Stimulated activated CD4-positive, alpha-beta T cell treated with anti-CD3 and anti-CD28 coated beads, Interleukin-15, amount 100 ng/mL, for 1 hour (primary cell): Measurements from ENCODE around the gene KCNA1.

Experiments
- DNase-seq, 2 donors: peaks; one replicate each; pipeline ENCODE4 v3.0.0-alpha.2; 2020; ENCODE audit warnings: low read depth in 1 of 2, low spot score in 1 of 2

The KCNA1 gene

GRCh38 chr12:4910502-4911315, 1.0 kb downstream of the KCNA1 start:
- no peak for DNase-seq

- DNase-seq = no peak
These were observed 1.8 kb downstream of the KCNA1 start for GRCh38 chr12:4911316-4911994.

- DNase-seq = no peak
These were observed 5.0 kb downstream of the KCNA1 start for GRCh38 chr12:4914720-4915119.

- no peak for DNase-seq
These were observed 6.0 kb downstream of the KCNA1 start for GRCh38 chr12:4915752-4916151.

DNA sequence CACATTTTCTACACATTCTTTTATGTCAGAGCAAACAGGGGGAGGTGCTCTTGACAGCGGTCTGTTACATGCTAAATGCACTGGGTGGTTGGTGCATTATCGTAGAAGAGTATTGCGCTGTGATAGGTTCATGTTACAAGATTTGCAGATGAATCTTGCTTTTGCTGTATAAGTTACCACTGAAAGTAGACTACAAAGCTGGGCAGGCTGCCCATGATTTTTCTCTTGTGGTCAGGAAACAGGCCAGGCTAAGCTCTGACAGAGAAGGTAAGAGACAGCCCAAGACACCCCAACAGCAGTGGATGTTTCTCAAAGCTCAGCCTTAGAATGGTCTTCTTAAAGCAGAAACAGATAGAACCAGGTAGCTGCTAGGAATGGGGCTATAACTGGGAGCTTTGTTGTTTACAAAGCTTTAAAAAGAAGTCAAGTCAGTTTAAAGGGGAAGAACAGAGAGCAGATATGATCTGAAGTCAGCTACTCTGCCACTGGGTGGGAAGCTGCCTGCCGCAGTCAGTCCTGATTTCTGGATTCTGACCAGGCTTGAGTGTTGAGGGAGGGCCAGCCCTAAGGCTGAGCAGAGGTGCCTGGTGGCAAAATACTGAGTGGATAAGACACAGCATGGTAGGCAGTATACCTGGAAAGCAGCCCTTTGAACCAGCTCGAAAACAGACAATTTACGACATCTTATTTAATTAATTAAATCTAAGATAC, 9.4 kb downstream of the KCNA1 start:
- DNase-seq = no peak

GRCh38 chr12:4932576-4932975, 22.9 kb downstream of the KCNA1 start:
- DNase-seq = no peak

DNA sequence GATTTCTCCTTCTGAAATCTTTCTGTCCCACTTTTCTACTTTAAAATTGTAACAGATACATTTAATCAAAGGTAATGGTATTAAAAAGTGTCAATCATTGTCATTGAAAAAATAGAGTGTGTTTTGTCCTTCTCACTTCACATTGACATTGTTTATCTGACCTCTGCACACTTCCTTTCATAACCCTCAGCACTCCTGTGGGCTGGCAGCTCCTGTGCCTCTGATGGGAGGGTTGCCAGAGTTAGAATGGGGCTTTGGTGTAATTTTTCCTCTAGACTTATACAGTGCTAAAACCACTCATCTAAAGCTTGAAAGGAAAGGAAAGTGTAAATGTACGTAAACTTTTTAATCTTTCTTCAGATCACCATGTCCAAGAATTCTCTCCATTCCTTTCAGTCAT, 23.7 kb downstream of the KCNA1 start:
- DNase-seq = no peak

DNA sequence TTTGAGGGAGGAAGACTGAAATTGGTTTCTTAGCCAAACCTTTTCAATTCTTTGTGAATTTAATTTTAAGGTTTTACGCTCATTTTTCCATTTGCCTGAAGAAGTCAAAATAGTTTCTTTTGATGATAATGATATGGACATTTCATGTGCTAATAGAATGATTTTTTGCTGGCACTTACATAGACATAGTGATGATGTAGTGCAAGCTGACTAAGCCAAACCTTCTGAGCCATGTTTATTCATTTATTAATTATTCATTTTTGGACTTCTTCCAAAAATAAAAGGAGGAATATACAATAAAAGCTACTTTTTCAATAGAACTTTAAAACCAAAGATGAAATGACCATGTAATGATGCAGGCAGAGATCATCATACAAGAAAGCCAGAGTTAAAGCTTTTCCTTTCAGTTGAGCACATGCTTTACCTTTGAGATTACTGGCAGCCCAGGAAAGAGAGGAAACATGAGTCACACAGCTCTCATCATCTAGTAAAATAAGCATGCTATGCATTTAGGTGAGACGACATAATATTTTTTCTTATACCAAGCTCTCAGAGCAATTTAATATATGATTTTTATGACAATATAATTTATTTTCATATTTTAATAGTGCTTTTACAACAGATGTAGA, 24.8 kb downstream of the KCNA1 start:
- no peak for DNase-seq

DNA sequence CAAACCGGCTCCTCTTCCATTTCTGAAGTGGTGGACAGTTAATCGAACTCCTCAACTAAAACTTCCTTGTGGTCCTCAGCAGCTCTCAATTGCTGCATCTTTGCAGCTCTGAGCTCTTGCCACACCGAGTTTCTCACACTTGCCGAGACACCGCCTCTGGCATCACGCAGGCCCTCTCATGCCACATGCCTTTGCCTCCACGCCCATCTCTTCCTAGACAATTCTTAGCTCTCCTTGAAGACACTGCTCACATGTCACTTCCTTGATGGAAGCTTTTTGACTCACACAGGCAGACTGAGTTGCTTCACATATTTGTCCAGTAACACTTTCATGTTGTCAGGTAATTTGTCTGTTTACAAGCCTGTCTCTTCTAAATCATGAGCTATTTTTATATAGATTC, 29.2 kb downstream of the KCNA1 start:
- no peak for DNase-seq

GRCh38 chr12:4939418-4940023, 29.8 kb downstream of the KCNA1 start:
- no peak for DNase-seq

- DNase-seq = no peak
These were observed 33.6 kb downstream of the KCNA1 start for GRCh38 chr12:4943067-4943937.

GRCh38 chr12:4943938-4944284, 34.2 kb downstream of the KCNA1 start:
- DNase-seq = no peak

DNA sequence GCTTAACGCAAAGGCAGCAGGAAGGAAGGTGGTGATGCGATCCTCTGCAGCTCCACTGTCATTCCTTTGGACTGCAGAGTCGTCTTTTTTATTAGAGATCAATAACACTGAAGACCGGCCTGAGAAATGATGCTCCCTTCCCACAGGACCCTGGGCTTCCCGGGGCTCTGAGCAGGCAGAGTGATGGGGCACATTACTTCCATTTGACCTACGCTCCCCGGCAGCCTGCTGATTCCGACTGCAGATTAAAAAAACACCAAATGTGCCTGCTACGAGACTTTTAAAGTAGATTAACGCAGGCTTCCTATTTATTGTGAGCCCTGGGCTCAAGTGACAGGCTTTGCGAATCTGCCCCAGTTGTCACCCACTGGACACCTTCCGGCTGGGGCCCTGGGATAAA, 37.5 kb downstream of the KCNA1 start:
- DNase-seq = no peak

DNA sequence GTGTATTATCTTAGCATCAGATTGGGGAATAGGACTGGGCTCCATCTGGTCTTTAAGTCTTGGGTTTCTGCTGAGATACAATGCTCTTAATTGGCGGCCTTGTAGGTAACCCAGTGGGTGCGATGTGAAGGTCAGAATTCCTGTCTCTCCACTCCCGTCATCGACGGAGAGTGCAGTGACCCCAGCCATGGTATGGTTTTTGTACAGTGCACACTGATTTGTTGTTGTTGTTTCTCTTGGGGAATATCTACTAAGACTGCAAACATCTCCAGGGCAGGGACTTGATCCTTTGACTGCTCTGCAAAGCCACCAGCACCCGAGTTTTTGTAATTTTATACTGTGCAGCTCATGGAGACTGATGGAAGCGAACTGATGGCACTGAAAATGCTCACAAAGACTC, 41.4 kb downstream of the KCNA1 start:
- no peak for DNase-seq

DNA sequence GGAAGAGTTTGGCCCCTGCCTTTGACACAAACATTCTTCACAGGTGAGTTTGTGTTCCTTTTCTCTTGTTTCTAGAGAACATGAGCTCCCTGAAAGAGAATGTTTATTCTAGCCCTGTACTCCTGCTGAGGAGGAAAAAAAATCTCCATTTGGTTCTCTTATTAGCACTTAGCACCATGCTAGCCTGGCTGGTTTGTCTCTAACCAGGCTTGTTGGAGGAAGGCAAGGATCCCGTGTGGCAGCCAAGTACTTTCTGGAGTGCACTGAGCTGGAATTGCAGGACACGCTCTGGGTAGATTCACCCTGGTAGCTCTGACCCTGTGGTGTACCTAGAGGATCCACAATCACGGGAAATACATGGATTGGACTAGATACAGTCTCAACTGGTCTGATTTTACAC, 41.9 kb downstream of the KCNA1 start:
- no peak for DNase-seq

DNA sequence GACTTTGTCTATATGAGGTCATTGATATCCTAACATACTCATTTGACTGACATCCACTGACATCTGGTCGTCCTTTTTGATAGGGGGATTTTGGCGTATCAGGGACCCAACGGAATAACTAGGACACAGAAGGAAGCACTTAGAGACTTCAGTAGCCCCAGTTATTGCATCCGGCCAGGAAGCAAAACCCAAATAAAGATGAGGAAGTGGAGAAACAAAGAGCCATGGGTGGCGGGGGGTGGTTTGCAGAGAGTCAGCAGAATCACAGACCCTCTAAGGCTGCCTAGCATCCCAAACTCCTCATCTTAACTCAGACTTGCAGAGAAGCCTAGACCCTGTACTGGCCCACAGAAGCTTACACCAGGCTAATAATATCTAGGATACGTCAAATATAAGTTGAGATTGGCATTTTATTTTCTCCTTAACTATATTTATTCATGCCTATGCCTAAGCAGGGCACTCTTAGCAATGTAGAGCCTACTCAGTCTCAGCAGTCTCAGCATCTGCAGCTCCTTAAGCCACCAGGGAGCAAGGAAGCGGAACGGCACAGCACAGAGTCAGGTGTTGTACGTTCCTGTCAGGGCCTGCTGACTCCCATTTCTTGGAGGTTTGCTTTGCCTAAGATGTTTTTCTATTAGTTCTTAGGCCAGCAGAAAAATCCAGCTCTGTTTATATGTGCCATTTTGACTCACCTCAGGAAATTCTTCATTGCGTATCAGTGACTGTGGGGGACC, 45.1 kb downstream of the KCNA1 start:
- no peak for DNase-seq

DNA sequence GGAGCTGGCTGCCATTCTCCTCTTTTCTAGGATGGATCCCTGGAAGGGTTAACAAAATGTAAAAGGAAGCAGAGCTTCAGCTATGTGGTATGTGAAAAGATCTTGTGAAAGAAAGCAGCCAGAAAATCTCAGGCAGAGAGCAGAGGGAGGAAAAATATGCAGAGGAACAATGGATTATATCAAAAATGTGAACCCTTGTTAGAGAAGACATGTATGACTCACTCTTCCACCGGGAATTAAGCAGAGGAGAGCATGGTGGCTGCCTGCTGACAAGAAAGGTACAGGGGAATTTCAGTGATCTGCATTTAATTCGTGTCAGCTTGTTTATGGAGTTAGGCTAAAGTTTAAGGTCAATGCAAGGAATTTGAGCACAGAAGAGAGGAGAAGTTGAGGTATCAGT, 46.3 kb downstream of the KCNA1 start:
- no peak for DNase-seq

DNA sequence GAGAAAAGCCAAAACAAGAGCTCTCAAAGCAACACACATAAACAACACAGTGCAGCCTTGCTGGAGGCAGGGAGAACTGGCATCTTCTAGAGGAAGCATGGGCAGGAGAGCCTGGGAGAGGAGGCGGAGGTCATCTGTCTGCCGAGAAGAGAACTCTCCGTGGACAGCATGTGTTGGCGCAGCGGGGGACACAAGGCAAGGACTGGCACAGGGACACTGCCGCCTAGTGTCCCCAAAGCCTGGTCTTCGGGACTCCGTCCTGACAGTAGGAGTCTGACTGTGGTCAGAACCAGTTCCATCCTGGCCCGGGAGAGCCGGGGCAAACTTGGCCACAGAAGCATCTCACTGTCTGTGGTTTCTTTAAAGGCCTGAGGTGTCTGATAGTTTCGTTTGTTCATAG, 47.3 kb downstream of the KCNA1 start:
- no peak for DNase-seq

DNA sequence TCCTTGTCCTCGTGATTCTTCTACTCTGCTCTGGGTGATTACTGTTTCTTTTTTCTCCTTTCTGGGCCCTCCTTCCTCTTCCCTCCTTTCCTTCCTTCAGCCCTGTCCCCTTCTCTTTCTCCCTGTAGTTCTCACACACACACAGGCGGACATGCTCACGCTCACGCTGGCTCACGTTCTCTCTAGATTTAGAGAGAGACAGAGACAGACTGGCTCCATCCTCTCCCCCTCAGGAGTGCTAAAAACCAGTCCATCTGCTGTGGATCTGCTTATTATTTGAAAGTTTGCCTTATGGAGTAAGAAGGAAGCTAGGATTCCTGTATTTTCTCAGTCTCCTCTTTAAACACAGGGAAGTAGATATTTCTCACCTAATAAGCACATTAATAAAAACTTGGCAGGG, 48.1 kb downstream of the KCNA1 start:
- DNase-seq = no peak
